CD4-positive, alpha-beta T cell treated with Interleukin-15 for 1 hour (primary cell): ENCODE data around the gene KLRG1.

Experiments used
- DNase-seq: peaks from one replicate; pipeline ENCODE4 v3.0.0-alpha.2; 2020

The KLRG1 gene

GRCh38 chr12:8987163-8987562, 2.2 kb upstream of the KLRG1 start:
- no peak for DNase-seq

GRCh38 chr12:8987685-8988084, 1.7 kb upstream of the KLRG1 start:
- no peak for DNase-seq

GRCh38 chr12:8991371-8992345, 2.3 kb downstream of the KLRG1 start:
- DNase-seq, result no peak

GRCh38 chr12:8993827-8994226, 4.5 kb downstream of the KLRG1 start:
- no peak for DNase-seq

- DNase-seq, result no peak
Observed at GRCh38 chr12:8995021-8995775, 5.9 kb downstream of the KLRG1 start.

GRCh38 chr12:8996682-8997405, 7.5 kb downstream of the KLRG1 start:
- DNase-seq, result no peak

- DNase-seq, result no peak
Observed at GRCh38 chr12:9001233-9001632, 11.9 kb downstream of the KLRG1 start.

GRCh38 chr12:9002335-9002734, 13.0 kb downstream of the KLRG1 start:
- no peak for DNase-seq

- no peak for DNase-seq
Observed at GRCh38 chr12:9022592-9022991, 33.2 kb downstream of the KLRG1 start.

GRCh38 chr12:9024512-9024911, 35.2 kb downstream of the KLRG1 start:
- DNase-seq, result no peak

- no peak for DNase-seq
Observed at GRCh38 chr12:9027161-9028059, 38.1 kb downstream of the KLRG1 start.

- DNase-seq, result no peak
Observed at GRCh38 chr12:9030776-9031175, 41.4 kb downstream of the KLRG1 start.

- no peak for DNase-seq
Observed at GRCh38 chr12:9032202-9032964, 43.0 kb downstream of the KLRG1 start.

- no peak for DNase-seq
Observed at GRCh38 chr12:9033265-9033887, 44.0 kb downstream of the KLRG1 start.

GRCh38 chr12:9034095-9034494, 44.7 kb downstream of the KLRG1 start:
- no peak for DNase-seq

GRCh38 chr12:9036227-9036626, 46.9 kb downstream of the KLRG1 start:
- DNase-seq, result no peak

GRCh38 chr12:9037431-9037830, 48.1 kb downstream of the KLRG1 start:
- DNase-seq, result no peak

GRCh38 chr12:9039397-9039977, 50.1 kb downstream of the KLRG1 start:
- no peak for DNase-seq

GRCh38 chr12:9040484-9041186, 51.3 kb downstream of the KLRG1 start:
- no peak for DNase-seq

- no peak for DNase-seq
Observed at GRCh38 chr12:9041321-9041720, 52.0 kb downstream of the KLRG1 start.
